Measurements from ENCODE around the gene DNAL4. TPM values are rescaled to one million over a fixed set of nuclear protein-coding genes. Genes with fewer than 3 reads are reported as not detected.

The DNAL4 gene
- total RNA-seq, 1 experiment from 2014 or later: 8.3 TPM

GRCh38 chr22:38737302-38738060 lies 56.5 kb downstream of the DNAL4 start:
- H3K18ac ChIP-seq (ENCODE audit: insufficient read length, low read depth, low read length): no peak overlapping the region
- no peaks in the 10 kb centered on the region for H3K27me3 ChIP-seq (ENCODE audit: insufficient read depth, low read length)
- H3K27ac ChIP-seq (ENCODE audit: insufficient read length, low read depth, low read length): no peak overlapping the region
- H2BK15ac ChIP-seq (ENCODE audit: low read depth, low read length): no peak overlapping the region
- H3K4me1 ChIP-seq (ENCODE audit: insufficient read depth, low read length): no peaks in the 10 kb centered on the region
- no peak overlapping the region for H3K23ac ChIP-seq (ENCODE audit: insufficient read length, low read depth, low read length)
- DNase-seq: no peak
- no peak overlapping the region for H2BK20ac ChIP-seq (ENCODE audit: low read depth, low read length, poor library complexity, severe bottlenecking)
- H3K4ac ChIP-seq (ENCODE audit: low read depth, low read length): no peak overlapping the region
- H3K9me3 Mint-ChIP-seq: no peaks in the 10 kb centered on the region
- H3K36me3 Mint-ChIP-seq (ENCODE audit: insufficient read depth in 1 of 3, low read depth in 3 of 3): peaks cover 10 to 72% (median 34%) of the 10 kb centered on the region in 3 experiments
- whole genome bisulfite sequencing (ENCODE audit: extremely low coverage, insufficient read length, low lambda C conversion rate): no CpG with 5 or more reads among the region's 21 CpGs
- H3K27me3 Mint-ChIP-seq (ENCODE audit: low read depth): no peaks in the 10 kb centered on the region; the same call in 1 of the 2 replicates
- no peak overlapping the region for H4K8ac ChIP-seq (replicated peaks; ENCODE audit: insufficient read length, low read depth, low read length)
- H3K23me2 ChIP-seq (ENCODE audit: insufficient read length, low read depth, low read length, poor library complexity, severe bottlenecking): no peaks in the 10 kb centered on the region
- H4K20me1 ChIP-seq (ENCODE audit: control insufficient read depth, insufficient read depth, insufficient read length): no peaks in the 10 kb centered on the region
- H2BK5ac ChIP-seq (ENCODE audit: insufficient read length, low read length): no peak overlapping the region
- H3T11ph ChIP-seq (ENCODE audit: low read length): no peak overlapping the region
- no peaks in the 10 kb centered on the region for H3K9me3 ChIP-seq (ENCODE audit: control insufficient read depth, low read depth, low read length)
- no peaks in the 10 kb centered on the region for H3K79me1 ChIP-seq (ENCODE audit: insufficient read depth, low read depth, low read length, poor library complexity, severe bottlenecking)
- H3K27ac Mint-ChIP-seq: peak overlapping the region in 2 of 3 experiments; percentile 30 to 81; a peak in 2 of 7 replicates
- TF ChIP-seq CTCF (conservative IDR thresholded peaks at IDR 0.05): no peak
- H3K9ac ChIP-seq (ENCODE audit: extremely low read depth, insufficient read length, low read length): no peak overlapping the region
- H2BK120ac ChIP-seq (ENCODE audit: low read depth, low read length, poor library complexity, severe bottlenecking): no peak overlapping the region
- H2AFZ ChIP-seq (ENCODE audit: low read length): no peak overlapping the region
- no peak overlapping the region for H3K4me2 ChIP-seq (ENCODE audit: insufficient read depth, insufficient read length, low read length)
- H3K4me3 Mint-ChIP-seq: no peak overlapping the region
- no peak overlapping the region for H2BK12ac ChIP-seq (ENCODE audit: insufficient read length, low read depth, low read length)
- H2AK5ac ChIP-seq (ENCODE audit: insufficient read length, low read length): no peak overlapping the region
- H3K14ac ChIP-seq (ENCODE audit: insufficient read depth, low read length): no peak overlapping the region; the same call in 1 of the 2 replicates
- H3K56ac ChIP-seq (ENCODE audit: insufficient read length, low read depth, low read length): no peak overlapping the region
- H3K79me2 ChIP-seq (ENCODE audit: insufficient read depth, low read length): no peaks in the 10 kb centered on the region
- H4K5ac ChIP-seq (ENCODE audit: insufficient read length, low read depth, low read length): no peak overlapping the region
- no peak overlapping the region for H4K91ac ChIP-seq (ENCODE audit: insufficient read length, low read depth, low read length)
- 0 out of 4 replicates have a peak, but pooled peaks cover 0 to 3% of the 10 kb centered on the region in 2 experiments for H3K4me1 Mint-ChIP-seq
